Raji (cell line): ENCODE measurements around the gene OR5AN1.

Experiments used
- POLR2A ChIP-seq: IDR thresholded peaks from 2 replicates; pipeline ENCODE4 v1.6.1; 2011; ENCODE audit warnings: low read depth, low read length, control low read depth; ENCODE audit not compliant: insufficient read depth

The OR5AN1 gene

GRCh38 chr11:59358595-59358994, at the start of gene OR5AN1:
OR5AN1 (plus strand) TSS chr11:59358895; CDS start chr11:59364459, 5,564 bp downstream.
- TF ChIP-seq POLR2A = no peak

GRCh38 chr11:59335001-59335400, 23.7 kb upstream of the OR5AN1 start:
- no peak for TF ChIP-seq POLR2A

DNA sequence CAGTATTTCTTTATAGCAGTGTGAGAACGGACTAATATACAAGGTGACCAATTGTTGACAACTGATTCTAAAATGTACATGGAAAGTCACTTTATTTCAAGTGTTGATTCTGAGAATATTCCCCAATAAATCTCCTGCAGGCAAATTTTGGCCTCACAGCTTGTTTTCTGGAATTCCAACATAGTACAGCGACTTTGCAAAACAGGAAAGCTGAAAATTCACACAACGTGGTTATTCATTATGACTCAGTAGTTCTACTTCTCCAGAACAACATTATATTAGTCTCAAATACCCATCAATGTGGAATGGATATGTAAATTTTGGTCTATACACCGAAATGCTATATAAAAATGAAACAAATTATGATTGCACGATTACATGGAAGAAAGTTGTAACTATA, 22.5 kb upstream of the OR5AN1 start:
- TF ChIP-seq POLR2A = no peak

DNA sequence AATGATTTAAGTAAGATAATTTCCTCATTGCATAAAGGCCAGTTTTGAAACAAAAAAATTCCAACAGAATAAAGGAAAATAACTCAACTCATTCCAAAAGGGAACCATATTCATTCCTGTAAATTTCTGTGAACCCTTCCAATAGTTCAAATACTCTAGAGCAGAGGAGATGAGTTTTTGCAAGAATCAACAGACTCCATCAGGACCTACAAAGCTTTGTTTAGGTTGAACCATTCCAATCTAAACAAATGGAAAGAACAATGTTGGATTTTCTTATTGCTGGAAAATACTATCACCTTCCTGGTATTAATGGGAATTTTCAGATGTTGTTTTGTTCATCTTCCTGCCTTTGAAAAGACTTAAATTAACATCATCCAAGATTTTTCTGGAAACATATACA, 21.8 kb upstream of the OR5AN1 start:
- no peak for TF ChIP-seq POLR2A

DNA sequence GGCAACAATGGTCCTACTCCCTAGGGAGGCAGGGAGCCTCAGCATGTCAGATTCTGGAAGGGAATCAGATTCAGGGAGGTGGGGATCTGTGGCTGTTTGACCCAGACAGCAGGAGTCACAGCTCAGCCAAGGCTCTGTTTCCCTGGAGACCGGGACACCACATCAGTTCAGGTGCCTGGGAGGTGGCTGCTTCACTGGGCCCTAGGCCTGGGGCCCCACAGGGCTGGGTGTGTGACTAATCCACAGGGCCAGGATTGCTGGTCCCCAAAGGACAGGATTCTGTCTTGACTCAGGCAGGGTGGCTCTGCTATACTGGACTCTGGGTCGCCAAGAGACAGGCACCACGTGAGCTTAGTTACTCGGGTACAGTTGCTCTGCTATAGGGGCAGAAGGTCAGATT, 3.5 kb upstream of the OR5AN1 start:
- no peak for TF ChIP-seq POLR2A

DNA sequence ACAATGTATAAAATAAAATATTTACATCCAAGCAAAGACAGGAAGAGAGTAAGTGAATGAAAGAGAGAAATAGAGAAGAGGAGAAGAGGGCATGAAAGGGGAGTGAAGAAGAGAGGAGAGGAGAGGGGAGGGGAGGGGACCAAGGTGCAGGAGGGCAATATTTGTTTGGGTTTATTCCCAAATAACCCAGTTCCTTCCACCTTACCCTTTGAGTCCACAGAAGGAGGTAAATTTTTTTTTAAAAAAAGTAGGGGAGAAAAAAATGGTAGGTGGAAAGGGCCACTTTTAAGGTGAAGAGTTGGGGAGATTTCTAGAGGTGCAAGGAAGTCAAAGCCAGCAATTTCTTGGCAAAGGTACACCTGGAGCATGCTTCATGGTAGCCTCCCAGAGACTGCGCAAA, 2.1 kb upstream of the OR5AN1 start:
- TF ChIP-seq POLR2A = no peak

- no peak for TF ChIP-seq POLR2A
Observed at GRCh38 chr11:59358020-59358419, 675 bp upstream of the OR5AN1 start.

DNA sequence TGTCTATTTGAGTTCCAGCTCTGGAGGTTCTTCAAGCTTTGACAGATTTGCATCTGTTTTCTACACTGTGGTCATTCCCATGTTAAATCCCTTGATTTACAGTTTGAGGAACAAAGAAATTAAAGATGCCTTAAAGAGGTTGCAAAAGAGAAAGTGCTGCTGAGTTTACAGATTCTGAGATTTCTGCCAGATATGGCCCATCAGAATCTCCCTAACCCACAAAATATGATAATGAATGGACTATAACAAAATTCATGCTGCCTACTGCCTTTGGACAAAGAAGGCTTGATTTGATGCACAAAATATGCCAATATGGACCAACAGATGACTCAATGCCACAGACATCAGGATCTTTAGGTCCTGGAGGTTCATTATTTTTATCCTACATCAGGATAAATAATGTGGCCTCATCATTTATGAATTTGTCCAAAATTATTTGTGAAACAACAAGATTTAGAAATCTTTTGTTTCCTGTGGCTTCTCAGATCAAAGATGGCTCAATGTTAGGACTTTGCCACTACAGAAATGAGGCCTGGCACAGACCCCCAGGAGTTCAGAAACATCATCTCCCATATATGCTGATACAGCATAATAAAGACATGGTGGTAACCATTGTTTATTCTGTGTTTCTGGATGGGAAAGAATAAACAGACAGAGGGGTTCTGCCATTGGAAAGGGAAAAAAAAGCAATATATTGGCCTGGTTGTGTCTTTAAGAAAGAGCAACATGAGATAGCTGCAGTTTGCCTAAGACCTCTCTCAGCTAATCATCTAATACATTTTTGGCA, 6.7 kb downstream of the OR5AN1 start:
- TF ChIP-seq POLR2A = no peak

- TF ChIP-seq POLR2A = no peak
Observed at GRCh38 chr11:59368238-59369022, 9.7 kb downstream of the OR5AN1 start.

DNA sequence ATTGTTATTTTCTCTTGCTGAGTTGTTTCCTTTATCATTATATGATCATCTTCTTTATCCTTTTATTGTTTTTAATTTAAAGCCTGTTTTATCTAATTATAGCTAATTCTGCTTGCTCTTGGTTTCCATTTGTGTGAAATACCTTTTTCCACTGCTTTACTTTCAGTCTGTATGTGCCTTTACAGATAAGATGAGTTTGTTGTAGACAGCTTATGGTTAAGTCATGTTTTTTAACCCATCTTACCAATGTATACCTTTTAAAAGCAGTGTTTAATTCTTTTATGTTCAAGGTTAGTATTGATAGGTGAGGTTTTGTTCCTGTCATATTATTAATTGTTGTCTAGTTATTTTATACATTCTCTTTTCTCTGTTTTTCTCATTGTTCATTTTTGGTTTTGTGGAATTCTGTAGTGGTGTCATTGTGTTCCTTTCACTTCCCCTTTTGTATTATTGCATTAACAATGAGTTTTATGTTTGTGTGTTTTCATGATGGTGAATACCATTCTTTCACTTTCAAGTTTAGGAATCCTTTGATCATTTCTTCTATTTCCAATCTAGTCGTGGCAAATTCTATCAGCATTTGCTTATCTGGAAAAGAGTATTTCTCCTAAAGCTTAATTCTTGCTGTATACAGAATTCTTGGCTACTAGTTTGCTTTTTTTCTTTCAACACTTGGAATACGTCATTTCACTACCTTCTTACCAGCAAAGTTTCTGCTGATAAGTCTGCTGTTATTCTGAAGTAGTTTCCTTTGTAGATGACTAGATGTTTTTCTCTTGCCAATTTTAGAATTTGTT, 21.8 kb downstream of the OR5AN1 start:
- no peak for TF ChIP-seq POLR2A

GRCh38 chr11:59394186-59394585, 35.5 kb downstream of the OR5AN1 start:
- no peak for TF ChIP-seq POLR2A

DNA sequence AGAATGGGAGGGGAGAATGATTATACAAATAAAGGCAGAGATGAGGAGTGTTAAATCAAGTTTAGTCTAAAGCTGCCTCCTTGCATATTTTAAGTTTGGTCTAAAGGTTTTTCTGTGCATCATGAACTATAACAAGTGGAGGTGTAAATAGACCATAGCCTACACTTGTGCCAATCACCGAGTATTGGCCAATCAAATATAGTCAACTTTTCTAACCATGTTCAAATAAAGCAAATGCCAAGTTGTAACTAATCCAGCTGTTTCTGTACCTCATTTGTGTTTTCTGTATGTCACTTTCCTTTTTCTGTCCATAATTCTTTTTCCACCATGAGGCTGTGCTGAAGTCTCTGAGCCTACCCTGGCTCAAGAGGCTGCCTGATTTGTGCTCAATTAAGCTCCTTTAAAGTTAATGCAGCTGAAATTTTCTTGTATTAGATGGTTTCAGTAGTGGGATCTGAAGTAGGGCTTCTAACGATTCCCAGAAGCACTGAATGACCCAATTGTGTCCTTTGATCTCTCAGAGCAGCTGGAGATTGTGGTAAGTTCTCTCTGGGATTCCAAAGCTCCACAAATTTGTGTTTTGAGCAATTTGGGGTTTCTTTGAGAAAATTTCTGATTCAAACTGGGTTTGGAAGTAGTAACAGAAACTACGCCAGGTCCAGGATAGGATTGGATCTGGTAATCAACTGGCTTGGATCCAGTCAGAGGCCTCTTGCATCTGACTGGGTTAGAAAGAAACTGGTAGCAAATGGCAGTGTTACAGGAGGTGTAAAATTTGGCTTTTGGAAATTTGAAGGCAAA, 42.0 kb downstream of the OR5AN1 start:
- TF ChIP-seq POLR2A = no peak

DNA sequence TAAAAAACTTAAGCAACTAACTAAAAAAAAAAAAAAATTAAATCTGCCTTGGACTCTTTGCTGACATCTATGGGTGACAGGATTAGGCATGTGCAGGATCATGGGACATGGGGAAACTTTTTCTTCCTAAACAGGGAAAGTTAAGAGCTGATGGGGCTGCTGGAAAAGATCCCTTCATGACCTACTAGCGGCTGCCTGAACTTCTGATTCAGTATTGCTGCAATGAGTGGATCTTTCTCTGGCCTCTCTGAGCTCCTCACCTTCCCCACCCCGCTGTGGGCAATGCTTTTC, 42.5 kb downstream of the OR5AN1 start:
- TF ChIP-seq POLR2A = no peak

GRCh38 chr11:59403546-59403945, 44.9 kb downstream of the OR5AN1 start:
- TF ChIP-seq POLR2A = no peak

DNA sequence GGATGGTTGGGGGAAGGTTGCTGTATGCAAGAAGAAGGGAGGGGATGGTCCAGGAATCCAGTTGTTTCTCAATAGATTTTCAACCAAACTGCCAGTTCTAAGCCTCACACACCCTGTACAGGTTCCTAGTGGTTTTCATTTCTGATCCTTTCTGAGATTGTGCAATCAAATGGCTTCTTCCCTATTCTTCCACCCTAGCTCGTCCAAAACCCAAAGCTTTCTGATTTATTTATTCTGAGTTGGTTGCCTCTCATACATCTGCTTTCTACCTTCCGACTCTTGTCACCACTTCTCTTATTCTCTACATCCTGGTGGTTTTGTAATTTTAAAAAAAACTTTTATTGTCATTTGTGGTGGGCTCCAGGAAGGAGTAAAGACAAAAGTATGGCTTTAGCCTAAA, 55.0 kb downstream of the OR5AN1 start:
- TF ChIP-seq POLR2A = no peak
